ENCODE results near the gene GPC6.
"Not testable (repeated sequence)": the region's sequence is repeated elsewhere in the genome, so short reads cannot be mapped to it uniquely, and the experiment has no call there.

The GPC6 gene

DNA sequence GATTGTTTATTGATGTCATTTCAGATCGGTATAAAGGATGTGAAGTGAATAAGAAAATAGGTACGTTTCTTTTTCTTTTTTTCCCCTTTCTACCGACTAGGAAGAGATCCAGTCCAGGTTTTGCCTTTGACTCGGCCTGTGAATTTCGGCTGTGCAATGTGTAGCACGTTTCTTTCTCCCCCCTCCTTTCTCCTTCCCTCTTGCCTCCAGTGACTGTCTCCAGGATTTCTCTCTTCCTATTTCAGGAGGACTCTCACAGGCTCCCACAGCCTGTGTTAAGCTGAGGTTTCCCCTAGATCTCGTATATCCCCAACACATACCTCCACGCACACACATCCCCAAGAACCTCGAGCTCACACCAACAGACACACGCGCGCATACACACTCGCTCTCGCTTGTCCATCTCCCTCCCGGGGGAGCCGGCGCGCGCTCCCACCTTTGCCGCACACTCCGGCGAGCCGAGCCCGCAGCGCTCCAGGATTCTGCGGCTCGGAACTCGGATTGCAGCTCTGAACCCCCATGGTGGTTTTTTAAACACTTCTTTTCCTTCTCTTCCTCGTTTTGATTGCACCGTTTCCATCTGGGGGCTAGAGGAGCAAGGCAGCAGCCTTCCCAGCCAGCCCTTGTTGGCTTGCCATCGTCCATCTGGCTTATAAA, at the start of gene GPC6:
Gene GPC6, plus strand, starts transcription at position 185 of the 657 bp plus-strand sequence.
- Mint-ChIP-seq H3K27ac (no peak within 1 kb of the TSS), H3K4me3 (no peak within 1 kb of the TSS), H3K36me3 (no peaks in the 10 kb centered on the region), H3K4me1 (no peaks in the 10 kb centered on the region), H3K9me3 (peaks cover 4% of the 10 kb centered on the region), H3K27me3 (peaks cover 35% of the 10 kb centered on the region)
- ATAC-seq, result no peak

DNA sequence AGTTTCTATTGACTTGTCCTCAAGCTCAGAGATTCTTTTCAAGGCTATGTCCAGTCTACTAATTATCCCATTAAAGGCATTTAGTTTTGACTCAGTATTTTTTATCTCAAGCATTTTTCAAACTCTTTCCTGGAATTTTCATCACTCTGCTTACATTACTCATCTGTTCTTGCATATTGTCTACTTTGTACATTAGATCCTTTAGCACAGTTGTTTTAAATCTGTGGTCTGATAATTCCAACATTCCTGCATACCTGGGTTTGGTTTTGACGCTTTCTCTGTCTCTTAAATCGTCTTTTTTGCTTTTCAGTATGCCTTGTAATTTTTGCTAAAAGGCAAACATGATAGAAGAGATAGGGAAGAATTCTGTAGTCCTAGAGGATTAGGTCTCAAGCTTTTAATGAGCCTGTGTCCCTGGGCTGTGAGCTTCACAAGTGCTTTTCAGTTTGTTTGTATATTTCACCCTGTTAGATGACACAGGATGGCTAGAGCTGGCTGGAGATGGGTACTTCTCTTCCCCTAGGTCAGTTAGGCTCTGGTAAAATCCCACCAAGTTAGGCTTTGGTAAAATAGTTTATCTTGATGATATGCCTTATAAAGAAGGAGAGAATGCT, 46.1 kb upstream of the GPC6 start:
- no peaks in the 10 kb centered on the region for H3K27me3 Mint-ChIP-seq
- H3K4me3 Mint-ChIP-seq, result no peak overlapping the region
- ATAC-seq, result no peak
- H3K36me3 Mint-ChIP-seq, result no peaks in the 10 kb centered on the region
- no peak overlapping the region for H3K27ac Mint-ChIP-seq
- no peaks in the 10 kb centered on the region for H3K4me1 Mint-ChIP-seq
- peaks cover 5% of the 10 kb centered on the region for H3K9me3 Mint-ChIP-seq

DNA sequence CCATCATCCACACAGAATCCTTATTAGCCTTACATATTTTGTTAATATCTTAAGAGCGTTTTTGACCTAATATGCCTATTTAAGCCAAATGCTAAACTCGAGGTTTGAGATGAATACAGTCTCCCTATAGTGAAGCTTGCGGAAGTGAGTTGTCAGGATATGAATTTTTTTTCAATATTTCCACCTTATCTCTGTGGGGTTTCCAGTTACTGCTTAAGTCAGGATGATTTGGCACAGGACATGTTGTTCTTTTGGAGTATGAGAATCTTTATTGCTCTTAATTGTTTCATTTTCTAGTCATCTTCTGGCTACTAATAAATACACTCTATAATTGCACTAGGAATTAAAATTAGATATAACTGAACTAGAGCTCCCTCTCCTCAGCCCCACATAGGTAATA, 44.2 kb upstream of the GPC6 start:
- ATAC-seq, result no peak
- Mint-ChIP-seq H3K4me1 (no peaks in the 10 kb centered on the region), H3K9me3 (peaks cover 7% of the 10 kb centered on the region), H3K36me3 (no peaks in the 10 kb centered on the region), H3K4me3 (no peak overlapping the region), H3K27me3 (no peaks in the 10 kb centered on the region), H3K27ac (no peak overlapping the region)

DNA sequence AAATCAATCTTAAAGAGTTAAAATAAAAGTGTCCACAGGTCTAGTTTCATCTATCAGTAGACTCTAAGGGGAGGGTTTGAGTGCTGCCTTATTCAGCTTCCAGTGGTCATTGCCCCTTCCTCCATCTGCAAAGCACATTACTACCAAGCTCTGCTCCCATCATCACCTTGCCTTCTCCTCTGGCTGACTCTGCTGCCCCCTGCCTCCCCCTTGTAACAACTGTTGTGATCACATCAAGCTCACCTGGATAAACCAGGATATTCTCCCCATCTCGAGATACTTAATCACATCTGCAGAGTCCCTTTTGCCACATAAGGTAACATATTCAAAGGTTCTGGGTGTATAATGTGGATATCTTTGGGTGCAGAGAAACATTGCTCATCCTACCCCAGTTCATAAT, 43.3 kb upstream of the GPC6 start:
- H3K27ac Mint-ChIP-seq, result no peak overlapping the region
- no peaks in the 10 kb centered on the region for H3K27me3 Mint-ChIP-seq
- H3K36me3 Mint-ChIP-seq, result no peaks in the 10 kb centered on the region
- ATAC-seq, result no peak
- H3K4me1 Mint-ChIP-seq, result no peaks in the 10 kb centered on the region
- H3K4me3 Mint-ChIP-seq, result no peak overlapping the region
- H3K9me3 Mint-ChIP-seq, result peaks cover 7% of the 10 kb centered on the region

DNA sequence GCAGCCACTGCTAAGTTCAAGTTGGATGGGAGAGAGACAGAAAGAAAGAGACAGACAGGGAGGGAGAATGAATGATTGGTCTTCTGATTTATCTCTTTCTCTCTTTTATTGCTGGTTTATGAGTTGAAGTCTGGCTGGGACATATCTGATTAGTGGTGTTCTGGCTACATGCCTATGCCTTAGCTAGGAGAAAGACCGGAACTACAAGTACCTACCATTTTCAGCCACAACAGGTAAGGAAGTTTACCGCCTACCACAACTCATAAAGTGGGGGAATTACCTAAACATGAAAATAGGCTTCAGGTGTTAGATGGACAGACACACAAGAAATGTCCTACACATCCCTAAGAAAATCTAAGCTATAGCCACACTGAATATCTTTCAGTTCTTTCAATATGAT, 36.6 kb upstream of the GPC6 start:
- H3K9me3 Mint-ChIP-seq, result peaks cover 2% of the 10 kb centered on the region
- no peak overlapping the region for H3K4me3 Mint-ChIP-seq
- H3K27me3 Mint-ChIP-seq, result no peaks in the 10 kb centered on the region
- no peak overlapping the region for H3K27ac Mint-ChIP-seq
- H3K4me1 Mint-ChIP-seq, result no peaks in the 10 kb centered on the region
- ATAC-seq, result no peak
- no peaks in the 10 kb centered on the region for H3K36me3 Mint-ChIP-seq

DNA sequence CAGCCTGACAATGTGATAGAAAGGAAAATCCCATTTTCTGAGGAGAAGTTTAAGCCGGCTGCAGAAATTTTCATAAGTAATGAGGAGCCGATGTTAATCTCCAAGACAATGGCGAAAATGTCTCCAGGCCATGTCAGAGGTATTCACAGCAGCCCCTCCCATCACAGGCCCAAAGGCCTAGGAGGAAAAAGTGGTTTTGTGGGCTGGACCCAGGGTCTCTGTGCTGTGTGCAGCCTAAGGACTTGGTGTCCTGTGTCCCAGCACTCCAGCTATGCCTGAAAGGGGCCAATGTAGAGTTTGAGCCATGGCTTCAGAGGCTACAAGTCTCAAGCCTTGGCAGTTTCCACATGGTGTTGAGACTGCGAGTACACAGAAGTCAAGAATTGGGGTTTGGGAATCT, 32.9 kb upstream of the GPC6 start:
- no peak overlapping the region for H3K27ac Mint-ChIP-seq
- no peak overlapping the region for H3K4me3 Mint-ChIP-seq
- H3K27me3 Mint-ChIP-seq, result no peaks in the 10 kb centered on the region
- no peaks in the 10 kb centered on the region for H3K36me3 Mint-ChIP-seq
- no peak for ATAC-seq
- H3K9me3 Mint-ChIP-seq, result no peaks in the 10 kb centered on the region
- no peaks in the 10 kb centered on the region for H3K4me1 Mint-ChIP-seq

DNA sequence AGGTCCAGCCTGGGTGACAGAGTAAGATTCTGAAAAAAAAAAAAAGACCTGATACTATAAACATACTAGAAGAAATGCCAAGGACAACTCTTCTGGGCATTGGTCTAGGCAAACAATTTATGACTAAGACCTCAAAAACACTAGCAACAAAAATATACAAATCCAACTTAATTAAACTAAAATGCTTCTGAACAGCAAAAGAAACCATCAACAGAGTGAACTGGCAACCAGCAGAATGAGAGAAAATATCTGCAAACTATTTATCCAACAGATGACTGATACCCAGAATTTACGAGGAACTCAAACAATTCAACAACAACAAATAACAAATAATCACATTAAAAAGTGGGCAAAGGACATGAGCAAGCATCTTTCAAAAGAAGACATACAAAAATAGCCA, 26.8 kb upstream of the GPC6 start:
- Mint-ChIP-seq H3K36me3 (no peaks in the 10 kb centered on the region), H3K9me3 (no peaks in the 10 kb centered on the region), H3K27me3 (no peaks in the 10 kb centered on the region), H3K27ac (no peak overlapping the region), H3K4me1 (no peaks in the 10 kb centered on the region), H3K4me3 (no peak overlapping the region)
- no peak for ATAC-seq

DNA sequence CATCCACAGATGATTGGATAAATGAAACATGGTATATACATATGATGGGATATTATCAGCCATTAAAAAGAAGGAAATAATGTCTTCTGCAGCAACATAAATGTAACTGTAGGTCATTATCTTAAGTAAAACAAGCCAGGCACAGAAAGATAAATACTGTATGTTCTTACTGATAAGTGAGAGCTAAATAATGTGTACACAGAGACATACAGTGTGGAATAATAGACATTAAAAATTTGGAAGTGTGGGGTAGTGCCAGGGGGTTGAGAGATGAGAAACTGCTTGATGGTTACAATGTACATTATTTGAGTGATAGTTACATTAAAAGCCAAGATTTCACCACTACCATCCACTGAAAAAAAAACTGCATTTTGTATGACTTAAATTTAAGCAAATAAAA, 26.0 kb upstream of the GPC6 start:
- ATAC-seq, result no peak
- Mint-ChIP-seq H3K27me3 (no peaks in the 10 kb centered on the region), H3K27ac (no peak overlapping the region), H3K4me1 (no peaks in the 10 kb centered on the region), H3K9me3 (no peaks in the 10 kb centered on the region), H3K4me3 (no peak overlapping the region), H3K36me3 (no peaks in the 10 kb centered on the region)

DNA sequence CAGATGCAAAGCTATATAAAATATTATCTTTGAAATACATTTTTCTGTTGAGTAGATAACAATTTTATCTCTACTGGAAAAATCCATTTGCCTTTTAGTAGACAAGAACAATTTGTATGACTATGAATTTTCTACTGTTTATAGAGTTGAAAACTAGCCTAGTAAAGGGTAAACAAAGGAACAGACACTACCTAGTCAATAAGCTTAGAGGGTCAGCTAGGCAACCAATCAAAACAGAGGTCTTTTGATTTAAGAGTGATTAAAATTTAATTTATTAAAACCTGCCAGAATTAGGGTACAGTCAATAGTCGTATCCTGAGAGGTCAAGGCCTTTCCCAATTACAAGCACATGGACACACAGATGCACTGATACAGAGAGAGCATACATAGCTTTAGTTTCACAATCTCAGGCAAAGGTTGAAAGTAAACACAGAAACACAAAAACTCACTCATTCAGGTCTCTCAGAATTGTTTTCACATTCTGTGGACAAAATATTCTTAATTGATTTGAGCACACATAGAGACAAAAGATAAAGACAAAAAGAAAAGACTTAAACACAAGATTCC, 24.5 kb upstream of the GPC6 start:
- Mint-ChIP-seq H3K4me1 (no peaks in the 10 kb centered on the region), H3K9me3 (no peaks in the 10 kb centered on the region), H3K27me3 (no peaks in the 10 kb centered on the region), H3K27ac (no peak overlapping the region), H3K4me3 (no peak overlapping the region), H3K36me3 (no peaks in the 10 kb centered on the region)
- ATAC-seq, result no peak

DNA sequence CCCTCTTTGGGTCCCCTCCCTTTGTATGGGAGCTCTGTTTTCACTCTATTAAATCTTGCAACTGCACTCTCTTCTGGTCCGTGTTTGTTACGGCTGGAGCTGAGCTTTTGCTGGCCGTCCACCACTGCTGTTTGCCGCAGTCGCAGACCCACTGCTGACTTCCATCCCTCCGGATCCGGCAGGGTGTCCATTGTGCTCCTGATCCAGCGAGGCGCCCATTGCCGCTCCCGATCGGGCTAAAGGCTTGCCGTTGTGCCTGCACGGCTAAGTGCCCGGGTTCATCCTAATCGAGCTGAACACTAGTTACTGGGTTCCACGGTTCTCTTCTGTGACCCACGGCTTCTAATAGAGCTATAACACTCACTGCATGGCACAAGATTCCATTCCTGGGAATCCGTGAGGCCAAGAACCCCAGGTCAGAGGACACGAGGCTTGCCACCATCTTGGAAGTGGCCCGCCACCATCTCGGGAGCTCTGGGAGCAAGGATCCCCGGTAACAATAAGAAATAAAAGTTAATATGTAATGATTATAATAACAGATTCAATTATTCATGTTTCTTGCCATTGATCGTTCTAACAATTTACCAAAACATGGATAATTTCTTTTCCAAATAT, 19.7 kb upstream of the GPC6 start:
- ATAC-seq, H3K4me1 Mint-ChIP-seq, H3K4me3 Mint-ChIP-seq, H3K36me3 Mint-ChIP-seq, H3K27ac Mint-ChIP-seq, H3K27me3 Mint-ChIP-seq, H3K9me3 Mint-ChIP-seq: not testable (repeated sequence)

DNA sequence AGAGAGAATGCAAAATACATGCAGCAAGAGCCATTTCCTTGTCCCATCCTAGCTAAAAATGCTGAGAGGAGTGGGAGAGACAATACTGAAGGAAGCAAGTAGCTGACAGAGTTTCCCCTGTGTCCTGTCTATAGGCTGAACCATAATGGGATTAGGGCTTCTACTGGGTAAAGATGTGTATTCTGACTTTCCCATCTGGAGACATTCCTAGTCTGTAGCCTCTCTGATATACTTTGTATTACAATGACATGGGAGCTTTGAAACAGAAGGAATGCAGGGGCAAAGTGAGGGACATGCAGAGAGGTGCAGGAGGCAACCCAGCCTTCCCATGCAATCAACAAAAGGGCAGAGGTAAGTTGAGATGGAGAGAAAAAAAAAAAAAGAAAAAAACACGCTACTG, 10.5 kb upstream of the GPC6 start:
- no peak overlapping the region for H3K4me3 Mint-ChIP-seq
- H3K36me3 Mint-ChIP-seq, result no peaks in the 10 kb centered on the region
- H3K27me3 Mint-ChIP-seq, result no peaks in the 10 kb centered on the region
- no peaks in the 10 kb centered on the region for H3K4me1 Mint-ChIP-seq
- peaks cover 8% of the 10 kb centered on the region for H3K9me3 Mint-ChIP-seq
- ATAC-seq, result no peak
- H3K27ac Mint-ChIP-seq, result no peak overlapping the region

DNA sequence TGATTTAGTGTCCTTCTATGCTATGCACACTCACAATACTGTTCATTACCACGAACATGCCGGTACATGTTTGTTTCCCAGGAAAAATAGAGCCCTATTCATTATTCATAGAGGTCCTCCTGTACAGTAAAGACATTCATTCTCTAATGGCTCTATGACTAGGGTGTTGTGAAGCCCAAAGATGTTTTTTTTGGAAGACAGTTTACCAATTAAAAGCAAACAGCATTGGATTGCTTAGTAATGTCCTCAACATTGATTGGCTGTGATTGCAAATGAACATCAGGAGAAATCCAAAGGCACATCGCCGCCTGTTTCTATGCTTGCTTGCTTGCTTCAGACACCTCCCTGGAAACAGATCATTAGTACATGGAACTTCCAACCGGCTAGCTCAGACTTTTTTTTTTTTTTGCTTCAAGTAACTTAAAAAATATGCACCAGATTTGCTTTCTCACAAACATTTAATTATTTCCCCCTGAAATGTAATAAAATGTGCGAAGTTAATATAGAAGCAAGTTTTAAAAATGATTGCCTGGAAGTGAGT, 8.8 kb upstream of the GPC6 start:
- peaks cover 8% of the 10 kb centered on the region for H3K9me3 Mint-ChIP-seq
- H3K27me3 Mint-ChIP-seq, result no peaks in the 10 kb centered on the region
- H3K4me3 Mint-ChIP-seq, result no peak overlapping the region
- H3K4me1 Mint-ChIP-seq, result no peaks in the 10 kb centered on the region
- ATAC-seq, result no peak
- H3K27ac Mint-ChIP-seq, result no peak overlapping the region
- H3K36me3 Mint-ChIP-seq, result no peaks in the 10 kb centered on the region

DNA sequence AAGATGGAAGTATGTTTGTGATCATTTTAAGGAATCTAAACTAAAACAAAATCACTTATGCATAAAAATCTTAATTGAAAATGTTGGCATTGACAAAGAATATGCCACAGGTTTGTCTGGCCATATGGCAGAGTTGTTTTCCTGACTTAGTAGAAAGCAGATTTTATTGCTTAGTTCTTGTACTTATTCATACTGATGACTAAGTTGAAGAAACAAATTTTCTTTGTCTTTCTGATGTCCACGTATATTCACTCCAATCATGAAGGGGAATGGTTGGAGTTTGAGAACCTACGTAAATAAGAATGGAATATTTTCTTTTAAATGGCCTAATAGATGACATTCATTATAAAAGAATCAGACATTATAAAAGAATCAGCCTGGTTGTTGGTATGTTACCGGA, 8.0 kb upstream of the GPC6 start:
- Mint-ChIP-seq H3K27me3 (no peaks in the 10 kb centered on the region), H3K4me1 (no peaks in the 10 kb centered on the region), H3K4me3 (no peak overlapping the region), H3K36me3 (no peaks in the 10 kb centered on the region), H3K9me3 (peaks cover 8% of the 10 kb centered on the region), H3K27ac (no peak overlapping the region)
- no peak for ATAC-seq

DNA sequence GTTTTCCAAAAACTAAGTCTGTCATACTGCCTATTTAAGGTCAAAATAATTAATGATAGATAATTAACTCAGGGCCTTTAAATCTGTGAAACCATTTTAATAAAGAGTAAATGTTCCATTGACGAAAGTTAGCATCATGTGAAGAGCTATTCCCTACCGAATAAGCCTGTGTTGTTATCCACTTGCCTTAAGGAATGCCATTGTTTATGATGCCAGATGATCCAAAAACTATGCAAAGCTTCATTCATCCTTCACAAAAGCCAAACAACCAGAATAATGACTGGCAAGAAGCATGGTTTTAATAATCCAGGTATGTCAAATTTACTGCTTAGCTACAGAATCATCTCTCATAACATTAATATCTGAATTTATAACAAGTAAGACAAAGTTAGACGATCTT, 6.5 kb upstream of the GPC6 start:
- Mint-ChIP-seq H3K27me3 (no peaks in the 10 kb centered on the region), H3K36me3 (no peaks in the 10 kb centered on the region), H3K9me3 (peaks cover 8% of the 10 kb centered on the region), H3K4me3 (no peak overlapping the region), H3K4me1 (no peaks in the 10 kb centered on the region), H3K27ac (no peak overlapping the region)
- ATAC-seq, result no peak

DNA sequence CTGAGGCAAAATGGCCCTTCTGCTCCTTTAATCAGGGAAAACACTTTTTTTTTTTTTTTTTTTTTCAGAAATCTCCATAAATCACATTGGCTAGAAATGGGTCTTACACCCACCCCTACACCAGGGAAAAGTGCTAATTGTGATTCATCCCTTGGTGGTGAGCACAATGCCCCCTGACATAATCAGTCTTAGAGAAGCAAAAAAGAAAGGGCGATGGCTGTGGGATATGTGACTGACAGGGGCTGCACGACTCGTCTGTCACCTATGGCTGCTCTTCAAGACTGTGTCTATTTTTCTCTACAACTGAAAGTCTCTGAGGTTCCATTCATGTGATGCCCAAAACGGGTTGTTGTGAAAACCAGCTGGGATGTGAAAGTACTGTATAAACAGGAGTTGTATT, 3.6 kb upstream of the GPC6 start:
- H3K27me3 Mint-ChIP-seq, result peaks cover 16% of the 10 kb centered on the region
- H3K36me3 Mint-ChIP-seq, result no peaks in the 10 kb centered on the region
- peaks cover 4% of the 10 kb centered on the region for H3K9me3 Mint-ChIP-seq
- no peaks in the 10 kb centered on the region for H3K4me1 Mint-ChIP-seq
- no peak overlapping the region for H3K4me3 Mint-ChIP-seq
- H3K27ac Mint-ChIP-seq, result no peak overlapping the region
- ATAC-seq, result no peak

DNA sequence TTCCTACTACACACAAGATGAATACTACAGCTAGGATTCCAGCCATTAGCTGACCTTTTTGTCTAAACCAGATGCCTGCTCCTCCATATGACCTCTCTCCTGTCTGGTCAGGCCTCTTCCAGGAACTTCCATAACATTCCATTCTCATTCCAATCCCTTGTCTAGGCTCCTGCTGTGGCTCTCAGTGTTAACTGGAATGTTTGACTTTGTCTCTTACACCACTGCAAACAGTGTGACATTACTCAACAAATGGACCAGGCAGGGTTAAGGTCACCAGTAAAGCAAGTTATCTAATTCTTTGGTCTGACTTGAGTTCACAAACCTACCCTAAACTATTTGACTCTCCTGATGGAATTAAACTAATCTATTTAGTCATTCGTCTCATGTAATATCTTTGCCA, 2.1 kb upstream of the GPC6 start:
- no peak overlapping the region for H3K27ac Mint-ChIP-seq
- H3K4me1 Mint-ChIP-seq, result no peaks in the 10 kb centered on the region
- peaks cover 27% of the 10 kb centered on the region for H3K27me3 Mint-ChIP-seq
- peaks cover 4% of the 10 kb centered on the region for H3K9me3 Mint-ChIP-seq
- no peak overlapping the region for H3K4me3 Mint-ChIP-seq
- no peak for ATAC-seq
- no peaks in the 10 kb centered on the region for H3K36me3 Mint-ChIP-seq
